HEK293T (cell line): Measurements from ENCODE around the gene FAM8A1.

Experiments
- ARNT ChIP-seq: fragments of 450-650 bp; IDR thresholded peaks from 2 replicates; pipeline ENCODE4 v1.6.1; 2017; ENCODE audit warnings: mild to moderate bottlenecking
- BHLHE40 ChIP-seq: fragments of 450-650 bp; IDR thresholded peaks from 2 replicates; pipeline ENCODE4 v1.6.1; 2016; ENCODE audit warnings: mild to moderate bottlenecking, moderate library complexity, borderline replicate concordance
- ELF4 ChIP-seq: fragments of 450-650 bp; IDR thresholded peaks from 2 replicates; pipeline ENCODE4 v1.6.1; 2017; ENCODE audit warnings: antibody characterized with exemption
- FOXK2 ChIP-seq: fragments of 450-650 bp; IDR thresholded peaks from 2 replicates; pipeline ENCODE4 v1.6.1; 2016; ENCODE audit warnings: mild to moderate bottlenecking
- FOXM1 ChIP-seq: fragments of 450-650 bp; IDR thresholded peaks from 2 replicates; pipeline ENCODE4 v1.6.1; 2017; ENCODE audit warnings: mild to moderate bottlenecking, borderline replicate concordance
- L3MBTL2 ChIP-seq: fragments of 450-650 bp; conservative IDR thresholded peaks from 2 replicates; pipeline ENCODE4 v1.6.1; 2016; ENCODE audit warnings: mild to moderate bottlenecking
- NFRKB ChIP-seq: fragments of 450-650 bp; IDR thresholded peaks from 2 replicates; pipeline ENCODE4 v1.6.1; 2016; ENCODE audit warnings: mild to moderate bottlenecking, moderate library complexity
- PKNOX1 ChIP-seq: fragments of 450-650 bp; IDR thresholded peaks from 2 replicates; pipeline ENCODE4 v1.6.1; 2016
- SP1 ChIP-seq: fragments of 450-650 bp; IDR thresholded peaks from 2 replicates; pipeline ENCODE4 v1.6.1; 2017
- SUZ12 ChIP-seq: fragments of 450-650 bp; IDR thresholded peaks from 2 replicates; pipeline ENCODE4 v1.6.1; 2016; ENCODE audit warnings: mild to moderate bottlenecking
- TARDBP ChIP-seq: fragments of 450-650 bp; IDR thresholded peaks from 2 replicates; pipeline ENCODE4 v1.6.1; 2016
- ZNF384 ChIP-seq: fragments of 450-650 bp; IDR thresholded peaks from 2 replicates; pipeline ENCODE4 v1.6.1; 2016

- TF ChIP-seq SUZ12 (no peak), ARNT (no peak), SP1 (no peak), FOXK2 (no peak), TARDBP (no peak), FOXM1 (no peak), PKNOX1 (no peak), ZNF384 (no peak), L3MBTL2 (no peak), NFRKB (no peak), ELF4 (no peak), BHLHE40 (no peak)
Measured at GRCh38 chr6:17624396-17624795, 24.3 kb downstream of the FAM8A1 start.
